Fibroblast of lung (primary cell): ENCODE results near the gene FBXO41.

Source experiments
- CTCF ChIP-seq, 2 donors: IDR thresholded peaks in 1 of 2; conservative IDR thresholded peaks in 1 of 2; 1 replicate in 1 of 2; 2 replicates in 1 of 2; pipeline ENCODE4 v1.5.1; 2011 to 2012; ENCODE audit warnings: low read length in 2 of 2, control low read depth in 1 of 2, inconsistent platforms in 1 of 2, low read depth in 1 of 2, mild to moderate bottlenecking in 1 of 2
- EZH2 ChIP-seq: IDR thresholded peaks from 2 replicates; pipeline ENCODE4 v1.5.1; 2012; ENCODE audit warnings: low read length, control low read depth, mild to moderate bottlenecking; ENCODE audit errors: missing control alignments

- no peak for TF ChIP-seq CTCF (conservative IDR thresholded peaks at IDR 0.05 in 1 of 2, IDR thresholded peaks at IDR 0.05 in 1 of 2; ENCODE audit: low read depth in 1 of 2, low read length in 2 of 2)
- TF ChIP-seq EZH2: no peak
Measured at GRCh38 chr2:73253901-73254300, 30.4 kb downstream of the FBXO41 start.
